ENCODE results near the gene MT1HL1. TPM values are rescaled to one million over a fixed set of nuclear protein-coding genes. Genes with fewer than 3 reads are reported as not detected.
A peak's percentile ranks its signal among the peaks of the same experiment; 100 is the strongest.

MT1HL1 gene
- total and polyA plus RNA-seq, 7 donors = not detected

GRCh38 chr1:237041795-237042525 is 37.7 kb upstream of the MT1HL1 start, which contains the start of gene RYR2:
Gene RYR2 (plus strand): TSS chr1:237042184. CDS start chr1:237042522, 338 bp downstream.
- H3K27ac ChIP-seq = no peak within 1 kb of the TSS
- H3K27me3 ChIP-seq (ENCODE audit: insufficient read depth in 3 of 3, low read length in 2 of 3) = peaks cover 4 to 80% (median 10%) of the 10 kb centered on the region in 3 donors
- ATAC-seq (no peak), DNase-seq (no peak)
- no peaks in the 10 kb centered on the region for H3K36me3 ChIP-seq (ENCODE audit: insufficient read depth in 1 of 2, low read depth in 1 of 2)
- no peaks in the 10 kb centered on the region for H3K9me3 ChIP-seq
- intact Hi-C loops (cut with DNase I) = no loop called here
- H3K4me3 ChIP-seq = peak within 1 kb of the TSS; percentile 50
- WGBS, 3 donors = 2% methylated on average over 40 to 87 of the region's 87 CpGs
- TF ChIP-seq CTCF (IDR thresholded peaks at IDR 0.05) = peak; percentile 10
- no peaks in the 10 kb centered on the region for H3K4me1 ChIP-seq

GRCh38 chr1:237041461-237041794 is 37.2 kb upstream of the MT1HL1 start:
- intact Hi-C loops (cut with DNase I) = no loop called here
- Histone ChIP-seq H3K9me3 (no peaks in the 10 kb centered on the region), H3K4me1 (no peaks in the 10 kb centered on the region), H3K4me3 (peak overlapping the region; percentile 50), H3K27ac (no peak overlapping the region), H3K27me3 (ENCODE audit: insufficient read depth in 3 of 3, low read length in 2 of 3) (peaks cover 4 to 78% (median 11%) of the 10 kb centered on the region in 3 donors), H3K36me3 (ENCODE audit: insufficient read depth in 1 of 2, low read depth in 1 of 2) (no peaks in the 10 kb centered on the region)
- ATAC-seq (no peak), DNase-seq (no peak)
- no peak for TF ChIP-seq CTCF (IDR thresholded peaks at IDR 0.05)
- 18 to 20% (median 18%) methylated on average over 7 of the region's 7 CpGs for WGBS, 3 donors

- DNase-seq (no peak), ATAC-seq (no peak)
- intact Hi-C loops (cut with DNase I) = no loop called here
- H3K36me3 ChIP-seq (ENCODE audit: insufficient read depth in 1 of 2, low read depth in 1 of 2) = no peaks in the 10 kb centered on the region
- TF ChIP-seq CTCF (IDR thresholded peaks at IDR 0.05) = no peak
- no peaks in the 10 kb centered on the region for H3K4me1 ChIP-seq
- H3K27me3 ChIP-seq (ENCODE audit: insufficient read depth in 3 of 3, low read length in 2 of 3) = peaks cover 4 to 74% (median 11%) of the 10 kb centered on the region in 3 donors
- 71 to 77% (median 76%) methylated on average over 10 of the region's 10 CpGs for WGBS, 3 donors
- no peaks in the 10 kb centered on the region for H3K9me3 ChIP-seq
- H3K27ac ChIP-seq = no peak overlapping the region
- H3K4me3 ChIP-seq = no peak overlapping the region
Measured at GRCh38 chr1:237040823-237041222, 36.6 kb upstream of the MT1HL1 start.

DNA sequence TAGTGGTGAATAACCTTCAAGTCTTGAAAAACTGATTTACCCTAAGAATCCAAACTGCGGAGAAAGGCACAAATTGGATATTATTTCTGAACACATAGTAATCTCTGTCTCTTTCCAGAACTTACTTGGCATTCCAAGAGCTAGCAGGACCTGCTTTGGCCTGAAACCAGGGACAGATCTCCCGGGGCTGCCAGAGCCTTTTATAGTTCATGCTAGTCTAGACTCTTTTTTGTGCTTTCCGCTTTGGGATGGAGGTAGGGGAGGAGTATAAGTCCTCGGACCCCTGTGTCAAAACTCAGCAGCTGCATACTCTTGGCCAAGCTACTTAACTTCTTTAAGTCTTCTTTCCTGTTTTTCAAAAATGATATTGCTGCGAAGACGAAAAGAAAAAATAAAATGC is 34.0 kb upstream of the MT1HL1 start:
- Histone ChIP-seq H3K4me1 (no peaks in the 10 kb centered on the region), H3K27ac (no peak overlapping the region), H3K36me3 (ENCODE audit: insufficient read depth in 1 of 2, low read depth in 1 of 2) (no peaks in the 10 kb centered on the region), H3K9me3 (no peaks in the 10 kb centered on the region), H3K27me3 (ENCODE audit: insufficient read depth in 3 of 3, low read length in 2 of 3) (peaks cover 4 to 51% (median 9%) of the 10 kb centered on the region in 3 donors), H3K4me3 (no peak overlapping the region)
- TF ChIP-seq CTCF (IDR thresholded peaks at IDR 0.05) = no peak
- 68 to 75% (median 71%) methylated on average over 6 of the region's 6 CpGs for WGBS, 3 donors
- intact Hi-C loops (cut with DNase I) = no loop called here
- no peak for ATAC-seq
- DNase-seq = no peak

DNA sequence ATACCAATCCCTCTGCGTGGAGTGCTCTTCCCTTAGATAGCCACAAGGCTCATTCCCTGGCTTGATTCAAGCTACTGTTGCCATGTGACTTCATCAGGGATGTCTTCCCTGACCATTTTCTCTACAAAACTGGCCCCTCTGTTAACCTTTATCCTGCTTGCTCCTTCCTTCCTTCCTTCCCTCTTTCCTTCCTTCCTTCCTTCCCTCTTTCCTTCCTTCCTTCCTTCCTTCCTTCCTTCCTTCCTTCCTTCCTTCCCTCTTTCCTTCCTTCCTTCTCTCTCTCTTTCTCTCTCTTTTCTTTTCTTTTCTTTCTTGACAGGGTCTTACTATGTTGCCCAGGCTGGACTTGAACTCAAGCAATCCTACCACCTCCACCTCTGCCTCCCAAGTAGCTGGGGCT is 31.5 kb upstream of the MT1HL1 start:
- 86 to 89% (median 88%) methylated on average over 1 of the region's 1 CpG for WGBS, 3 donors
- no peak for TF ChIP-seq CTCF (IDR thresholded peaks at IDR 0.05)
- peaks cover 0 to 26% (median 1%) of the 10 kb centered on the region in 3 donors for H3K27me3 ChIP-seq (ENCODE audit: insufficient read depth in 3 of 3, low read length in 2 of 3)
- no peaks in the 10 kb centered on the region for H3K36me3 ChIP-seq (ENCODE audit: insufficient read depth in 1 of 2, low read depth in 1 of 2)
- ATAC-seq (no peak), DNase-seq (no peak)
- no peaks in the 10 kb centered on the region for H3K4me1 ChIP-seq
- intact Hi-C loops (cut with DNase I) = no loop called here
- H3K27ac ChIP-seq = no peak overlapping the region
- H3K4me3 ChIP-seq = no peak overlapping the region
- no peaks in the 10 kb centered on the region for H3K9me3 ChIP-seq
